K562 (cell line): ENCODE data around the gene MBOAT7. TPM values are rescaled to one million over a fixed set of nuclear protein-coding genes. Genes with fewer than 3 reads are reported as not detected.
A peak's percentile ranks its signal among the peaks of the same experiment; 100 is the strongest.

Experiments
- BHLHE40 ChIP-seq: IDR thresholded peaks from 2 replicates; pipeline ENCODE4 v1.6.1; 2011; ENCODE audit warnings: low read length, improper control_type of control experiment
- RFX5 ChIP-seq: IDR thresholded peaks from 2 replicates; pipeline ENCODE4 v1.6.1; 2011; ENCODE audit warnings: low read depth, mild to moderate bottlenecking, improper control_type of control experiment, low read length
- TAF7 ChIP-seq: fragments of 450-650 bp; IDR thresholded peaks from 2 replicates; pipeline ENCODE4 v1.6.1; 2016; ENCODE audit warnings: missing genetic modification characterization, missing compliant biosample characterization
- TEAD2 ChIP-seq: fragments of 450-650 bp; IDR thresholded peaks from 2 replicates; pipeline ENCODE4 v1.6.1; 2016; ENCODE audit warnings: missing genetic modification characterization, control low read depth, missing compliant biosample characterization
- WHSC1 ChIP-seq: IDR thresholded peaks from one replicate; pipeline ENCODE4 v1.6.1; 2012; ENCODE audit warnings: low read length, control low read depth, inconsistent platforms
- XRCC5 ChIP-seq: fragments of 200-400 bp; formaldehyde crosslinking; IDR thresholded peaks from 2 replicates; pipeline ENCODE4 v1.6.1; 2017; ENCODE audit warnings: low read depth, mild to moderate bottlenecking, low read length
- ZFPM2 ChIP-seq: fragments of 250-450 bp; sonication (Bioruptor Pico); IDR thresholded peaks from 2 replicates; pipeline ENCODE4 v1.5.1; 2022; ENCODE audit warnings: mild to moderate bottlenecking
- ZNF24 ChIP-seq: fragments of 450-650 bp; IDR thresholded peaks from 2 replicates; pipeline ENCODE4 v1.6.1; 2016
- ZNF384 ChIP-seq: IDR thresholded peaks from 2 replicates; pipeline ENCODE4 v1.6.1; 2012; ENCODE audit warnings: low read depth, low read length, improper control_type of control experiment
- ZNF586 ChIP-seq: fragments of 450-650 bp; formaldehyde crosslinking; conservative IDR thresholded peaks from 2 replicates; pipeline ENCODE4 v1.4.0; 2020; ENCODE audit warnings: mild to moderate bottlenecking, moderate library complexity
- ZNF644 ChIP-seq: fragments of 200-800 bp; sonication (Bioruptor generic); IDR thresholded peaks from 2 replicates; pipeline ENCODE4 v1.6.1; 2016; ENCODE audit warnings: low read depth, missing genetic modification characterization, missing compliant biosample characterization
- polyA plus RNA-seq, 8 experiments: library from polyadenylated mRNA; depleted of rRNA in 4 of 8; stranded (reverse) in 5 of 8; unstranded in 3 of 8; fragments of >200 nt; fragmentation: Nextera tagmentation in 2 of 8; fragmentation: Illumina TruSeq in 1 of 8; extraction: Ambion mirVana in 2 of 8; extraction: Trizol in 1 of 8; gene quantifications; 2 replicates each; pipeline versions ENCODE4 v1.2.1 to v1.2.3, GENCODE V29; 2011 to 2014; ENCODE audit warnings: inconsistent platforms in 1 of 8, missing spikeins in 1 of 8
- total RNA-seq, 7 experiments: library from RNA; depleted of rRNA in 6 of 7; stranded (reverse); fragments of >200 nt in 6 of 7; fragmentation: Illumina TruSeq in 2 of 7; extraction: Trizol in 2 of 7; gene quantifications; 2 replicates each; pipeline versions ENCODE4 v1.2.1 to v1.2.3, GENCODE V29; 2011 to 2021; ENCODE audit warnings: low replicate concordance in 1 of 7
- TF ChIP-seq, protein P1 (sequence below): fragments of 450-650 bp; IDR thresholded peaks from 2 replicates; pipeline ENCODE4 v1.6.1; 2016; ENCODE audit warnings: low read depth, mild to moderate bottlenecking, moderate library complexity
- TF ChIP-seq, protein P2 (sequence below), 3 experiments: IDR thresholded peaks in 2 of 3; conservative IDR thresholded peaks in 1 of 3; 2 replicates each; pipeline ENCODE4 v1.5.1; 2011 to 2012; ENCODE audit warnings: low read length in 3 of 3, mild to moderate bottlenecking in 3 of 3, control low read depth in 2 of 3, improper control_type of control experiment in 1 of 3, inconsistent platforms in 1 of 3, low read depth in 1 of 3, mixed read lengths in 1 of 3, moderate library complexity in 1 of 3; ENCODE audit not compliant: insufficient read depth in 2 of 3
- TF ChIP-seq, protein P3 (sequence below): fragments of 450-650 bp; IDR thresholded peaks from 2 replicates; pipeline ENCODE4 v1.6.1; 2018; ENCODE audit not compliant: partially characterized antibody
- TF ChIP-seq, protein P4 (sequence below): fragments of 250-450 bp; sonication (Bioruptor Pico); IDR thresholded peaks from 2 replicates; pipeline ENCODE4 v1.8.0; 2022; ENCODE audit warnings: inconsistent platforms
- TF ChIP-seq, protein P5 (sequence below), 2 experiments: fragments of 450-650 bp; conservative IDR thresholded peaks; 2 replicates each; pipeline ENCODE4 v1.6.1; 2017; ENCODE audit warnings: mild to moderate bottlenecking in 2 of 2, moderate library complexity in 2 of 2
- TF ChIP-seq, protein P6 (sequence below): fragments of 450-650 bp; IDR thresholded peaks from 2 replicates; pipeline ENCODE4 v1.6.1; 2016

The MBOAT7 gene
- total and polyA plus RNA-seq, 9 of the 15 experiments (the other 6 are each of a cell fraction or from before 2014, with no cell fraction given) = 1.4 to 153 (median 56.1) TPM

DNA sequence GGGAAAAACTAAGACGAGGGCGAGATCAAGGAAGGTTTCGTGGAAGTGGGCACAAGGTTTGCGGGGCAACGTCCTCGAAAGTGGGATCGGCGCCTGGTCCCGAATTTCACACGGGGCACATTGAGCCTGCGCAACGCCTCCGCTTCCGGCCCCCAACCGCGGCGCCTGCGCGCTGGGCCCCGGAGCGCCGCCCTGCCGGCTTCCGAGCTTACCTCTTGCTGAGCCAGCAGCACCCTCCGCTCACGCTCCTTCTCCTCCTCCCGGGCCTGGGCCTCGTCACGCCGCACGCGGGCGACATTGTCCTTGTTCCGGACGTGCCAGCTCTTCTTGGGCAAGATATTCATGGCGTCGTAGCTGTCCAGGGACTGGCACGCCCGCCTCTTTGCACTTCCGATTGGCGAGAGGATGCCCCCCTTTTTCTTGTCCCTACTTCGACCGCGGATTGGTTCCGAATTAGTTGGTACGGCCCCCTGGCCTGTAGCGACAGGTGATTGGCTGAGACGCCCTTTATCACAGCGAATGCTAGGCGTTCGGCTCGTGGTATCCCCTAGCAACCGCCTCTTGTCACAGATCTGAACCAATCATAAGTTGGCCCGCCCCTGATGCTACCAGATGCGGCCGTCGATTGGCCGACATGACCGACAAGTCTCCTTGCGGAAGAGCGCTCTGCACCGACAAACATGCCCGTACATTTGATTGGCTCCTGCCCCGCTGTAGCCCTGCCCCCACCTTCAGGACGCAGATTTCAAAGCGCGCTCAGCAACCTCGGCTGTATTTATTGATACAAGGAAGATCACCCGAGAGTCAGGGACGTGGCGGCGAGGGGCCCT, 29.8 kb downstream of the MBOAT7 start, which contains the start of gene LENG1 (continued):
- TF ChIP-seq, protein P1, sequence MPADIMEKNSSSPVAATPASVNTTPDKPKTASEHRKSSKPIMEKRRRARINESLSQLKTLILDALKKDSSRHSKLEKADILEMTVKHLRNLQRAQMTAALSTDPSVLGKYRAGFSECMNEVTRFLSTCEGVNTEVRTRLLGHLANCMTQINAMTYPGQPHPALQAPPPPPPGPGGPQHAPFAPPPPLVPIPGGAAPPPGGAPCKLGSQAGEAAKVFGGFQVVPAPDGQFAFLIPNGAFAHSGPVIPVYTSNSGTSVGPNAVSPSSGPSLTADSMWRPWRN = no peak
- TF ChIP-seq ZNF24 = no peak
- no peak for TF ChIP-seq ZFPM2 (CRISPR knock-in tag)
- TF ChIP-seq TEAD2 = no peak
- TF ChIP-seq, protein P2, sequence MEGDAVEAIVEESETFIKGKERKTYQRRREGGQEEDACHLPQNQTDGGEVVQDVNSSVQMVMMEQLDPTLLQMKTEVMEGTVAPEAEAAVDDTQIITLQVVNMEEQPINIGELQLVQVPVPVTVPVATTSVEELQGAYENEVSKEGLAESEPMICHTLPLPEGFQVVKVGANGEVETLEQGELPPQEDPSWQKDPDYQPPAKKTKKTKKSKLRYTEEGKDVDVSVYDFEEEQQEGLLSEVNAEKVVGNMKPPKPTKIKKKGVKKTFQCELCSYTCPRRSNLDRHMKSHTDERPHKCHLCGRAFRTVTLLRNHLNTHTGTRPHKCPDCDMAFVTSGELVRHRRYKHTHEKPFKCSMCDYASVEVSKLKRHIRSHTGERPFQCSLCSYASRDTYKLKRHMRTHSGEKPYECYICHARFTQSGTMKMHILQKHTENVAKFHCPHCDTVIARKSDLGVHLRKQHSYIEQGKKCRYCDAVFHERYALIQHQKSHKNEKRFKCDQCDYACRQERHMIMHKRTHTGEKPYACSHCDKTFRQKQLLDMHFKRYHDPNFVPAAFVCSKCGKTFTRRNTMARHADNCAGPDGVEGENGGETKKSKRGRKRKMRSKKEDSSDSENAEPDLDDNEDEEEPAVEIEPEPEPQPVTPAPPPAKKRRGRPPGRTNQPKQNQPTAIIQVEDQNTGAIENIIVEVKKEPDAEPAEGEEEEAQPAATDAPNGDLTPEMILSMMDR (IDR thresholded peaks at IDR 0.05 in 2 of 3, conservative IDR thresholded peaks at IDR 0.05 in 1 of 3; ENCODE audit: insufficient read depth in 2 of 3, low read depth in 1 of 3, low read length in 3 of 3) = peak; percentile 40 to 52 (median 45)
- TF ChIP-seq ZNF384 = no peak
- TF ChIP-seq, protein P3, sequence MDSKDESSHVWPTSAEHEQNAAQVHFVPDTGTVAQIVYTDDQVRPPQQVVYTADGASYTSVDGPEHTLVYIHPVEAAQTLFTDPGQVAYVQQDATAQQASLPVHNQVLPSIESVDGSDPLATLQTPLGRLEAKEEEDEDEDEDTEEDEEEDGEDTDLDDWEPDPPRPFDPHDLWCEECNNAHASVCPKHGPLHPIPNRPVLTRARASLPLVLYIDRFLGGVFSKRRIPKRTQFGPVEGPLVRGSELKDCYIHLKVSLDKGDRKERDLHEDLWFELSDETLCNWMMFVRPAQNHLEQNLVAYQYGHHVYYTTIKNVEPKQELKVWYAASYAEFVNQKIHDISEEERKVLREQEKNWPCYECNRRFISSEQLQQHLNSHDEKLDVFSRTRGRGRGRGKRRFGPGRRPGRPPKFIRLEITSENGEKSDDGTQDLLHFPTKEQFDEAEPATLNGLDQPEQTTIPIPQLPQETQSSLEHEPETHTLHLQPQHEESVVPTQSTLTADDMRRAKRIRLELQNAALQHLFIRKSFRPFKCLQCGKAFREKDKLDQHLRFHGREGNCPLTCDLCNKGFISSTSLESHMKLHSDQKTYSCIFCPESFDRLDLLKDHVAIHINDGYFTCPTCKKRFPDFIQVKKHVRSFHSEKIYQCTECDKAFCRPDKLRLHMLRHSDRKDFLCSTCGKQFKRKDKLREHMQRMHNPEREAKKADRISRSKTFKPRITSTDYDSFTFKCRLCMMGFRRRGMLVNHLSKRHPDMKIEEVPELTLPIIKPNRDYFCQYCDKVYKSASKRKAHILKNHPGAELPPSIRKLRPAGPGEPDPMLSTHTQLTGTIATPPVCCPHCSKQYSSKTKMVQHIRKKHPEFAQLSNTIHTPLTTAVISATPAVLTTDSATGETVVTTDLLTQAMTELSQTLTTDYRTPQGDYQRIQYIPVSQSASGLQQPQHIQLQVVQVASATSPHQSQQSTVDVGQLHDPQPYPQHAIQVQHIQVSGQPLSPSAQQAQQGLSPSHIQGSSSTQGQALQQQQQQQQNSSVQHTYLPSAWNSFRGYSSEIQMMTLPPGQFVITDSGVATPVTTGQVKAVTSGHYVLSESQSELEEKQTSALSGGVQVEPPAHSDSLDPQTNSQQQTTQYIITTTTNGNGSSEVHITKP = peak; percentile 45
- TF ChIP-seq BHLHE40 = peak; percentile 50
- TF ChIP-seq, protein P4, sequence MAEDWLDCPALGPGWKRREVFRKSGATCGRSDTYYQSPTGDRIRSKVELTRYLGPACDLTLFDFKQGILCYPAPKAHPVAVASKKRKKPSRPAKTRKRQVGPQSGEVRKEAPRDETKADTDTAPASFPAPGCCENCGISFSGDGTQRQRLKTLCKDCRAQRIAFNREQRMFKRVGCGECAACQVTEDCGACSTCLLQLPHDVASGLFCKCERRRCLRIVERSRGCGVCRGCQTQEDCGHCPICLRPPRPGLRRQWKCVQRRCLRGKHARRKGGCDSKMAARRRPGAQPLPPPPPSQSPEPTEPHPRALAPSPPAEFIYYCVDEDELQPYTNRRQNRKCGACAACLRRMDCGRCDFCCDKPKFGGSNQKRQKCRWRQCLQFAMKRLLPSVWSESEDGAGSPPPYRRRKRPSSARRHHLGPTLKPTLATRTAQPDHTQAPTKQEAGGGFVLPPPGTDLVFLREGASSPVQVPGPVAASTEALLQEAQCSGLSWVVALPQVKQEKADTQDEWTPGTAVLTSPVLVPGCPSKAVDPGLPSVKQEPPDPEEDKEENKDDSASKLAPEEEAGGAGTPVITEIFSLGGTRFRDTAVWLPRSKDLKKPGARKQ = no peak
- no peak for TF ChIP-seq ZNF644
- TF ChIP-seq TAF7 (tag) = 0 out of 2 replicates have a peak, but pooled peaks have one; percentile 49
- no peak; the same call in 1 of the 2 replicates for TF ChIP-seq XRCC5
- no peak for TF ChIP-seq WHSC1
- TF ChIP-seq ZNF586 (CRISPR knock-in tag) = no peak
- TF ChIP-seq, protein P5, sequence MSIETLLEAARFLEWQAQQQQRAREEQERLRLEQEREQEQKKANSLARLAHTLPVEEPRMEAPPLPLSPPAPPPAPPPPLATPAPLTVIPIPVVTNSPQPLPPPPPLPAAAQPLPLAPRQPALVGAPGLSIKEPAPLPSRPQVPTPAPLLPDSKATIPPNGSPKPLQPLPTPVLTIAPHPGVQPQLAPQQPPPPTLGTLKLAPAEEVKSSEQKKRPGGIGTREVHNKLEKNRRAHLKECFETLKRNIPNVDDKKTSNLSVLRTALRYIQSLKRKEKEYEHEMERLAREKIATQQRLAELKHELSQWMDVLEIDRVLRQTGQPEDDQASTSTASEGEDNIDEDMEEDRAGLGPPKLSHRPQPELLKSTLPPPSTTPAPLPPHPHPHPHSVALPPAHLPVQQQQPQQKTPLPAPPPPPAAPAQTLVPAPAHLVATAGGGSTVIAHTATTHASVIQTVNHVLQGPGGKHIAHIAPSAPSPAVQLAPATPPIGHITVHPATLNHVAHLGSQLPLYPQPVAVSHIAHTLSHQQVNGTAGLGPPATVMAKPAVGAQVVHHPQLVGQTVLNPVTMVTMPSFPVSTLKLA (conservative IDR thresholded peaks at IDR 0.05) = peak; percentile 71 to 92
- peak; percentile 72; the same call in 1 of the 2 replicates for TF ChIP-seq RFX5
- TF ChIP-seq, protein P6, sequence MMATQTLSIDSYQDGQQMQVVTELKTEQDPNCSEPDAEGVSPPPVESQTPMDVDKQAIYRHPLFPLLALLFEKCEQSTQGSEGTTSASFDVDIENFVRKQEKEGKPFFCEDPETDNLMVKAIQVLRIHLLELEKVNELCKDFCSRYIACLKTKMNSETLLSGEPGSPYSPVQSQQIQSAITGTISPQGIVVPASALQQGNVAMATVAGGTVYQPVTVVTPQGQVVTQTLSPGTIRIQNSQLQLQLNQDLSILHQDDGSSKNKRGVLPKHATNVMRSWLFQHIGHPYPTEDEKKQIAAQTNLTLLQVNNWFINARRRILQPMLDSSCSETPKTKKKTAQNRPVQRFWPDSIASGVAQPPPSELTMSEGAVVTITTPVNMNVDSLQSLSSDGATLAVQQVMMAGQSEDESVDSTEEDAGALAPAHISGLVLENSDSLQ = peak; percentile 99
